Measurements from ENCODE around the gene PFKFB3.
"Not testable (repeated sequence)": the region's sequence is repeated elsewhere in the genome, so short reads cannot be mapped to it uniquely, and the experiment has no call there.

- TF ChIP-seq TOX (CRISPR knock-in tag; IDR thresholded peaks at IDR 0.05; ENCODE audit: borderline replicate concordance); PATZ1 (CRISPR knock-in tag; IDR thresholded peaks at IDR 0.05; ENCODE audit: borderline replicate concordance); ZFP3 (CRISPR knock-in tag; IDR thresholded peaks at IDR 0.05); CREB5 (CRISPR knock-in tag; IDR thresholded peaks at IDR 0.05; ENCODE audit: low read depth); SNAI2 (CRISPR knock-in tag; IDR thresholded peaks at IDR 0.05); OSR1 (CRISPR knock-in tag; IDR thresholded peaks at IDR 0.05); ISL1 (CRISPR knock-in tag; IDR thresholded peaks at IDR 0.05): not testable (repeated sequence)
Measured at GRCh38 chr10:6165933-6166332, 36.8 kb upstream of the PFKFB3 start.

Measured in SK-N-SH treated with all-trans-retinoic acid at 6 μM for 48 hours (cell line).